Right lobe of liver (tissue), 4 donors: ENCODE data around the gene GRID1.

Source experiments
- POLR2A ChIP-seq: fragments of 450-650 bp; IDR thresholded peaks from one replicate; pipeline ENCODE4 v1.6.1; 2017; ENCODE audit warnings: antibody characterized with exemption, mild to moderate bottlenecking
- TF ChIP-seq, protein P1 (sequence below), 4 donors: fragments of 200-600 bp in 3 of 4; fragments of 450-650 bp in 1 of 4; IDR thresholded peaks; one replicate each; pipeline versions ENCODE4 v1.5.1 to v1.8.0; 2016 to 2022; ENCODE audit warnings: antibody characterized with exemption in 4 of 4, mild to moderate bottlenecking in 2 of 4
- donor health status: DM: no; HTN: no; CAD: no.
- donor health status: DM: no; HTN: no; CAD: no.
- donor health status: DM: no; HTN: yes; CAD: no.

GRCh38 chr10:86168256-86168655 is 198.3 kb downstream of the GRID1 start:
- TF ChIP-seq, protein P1, sequence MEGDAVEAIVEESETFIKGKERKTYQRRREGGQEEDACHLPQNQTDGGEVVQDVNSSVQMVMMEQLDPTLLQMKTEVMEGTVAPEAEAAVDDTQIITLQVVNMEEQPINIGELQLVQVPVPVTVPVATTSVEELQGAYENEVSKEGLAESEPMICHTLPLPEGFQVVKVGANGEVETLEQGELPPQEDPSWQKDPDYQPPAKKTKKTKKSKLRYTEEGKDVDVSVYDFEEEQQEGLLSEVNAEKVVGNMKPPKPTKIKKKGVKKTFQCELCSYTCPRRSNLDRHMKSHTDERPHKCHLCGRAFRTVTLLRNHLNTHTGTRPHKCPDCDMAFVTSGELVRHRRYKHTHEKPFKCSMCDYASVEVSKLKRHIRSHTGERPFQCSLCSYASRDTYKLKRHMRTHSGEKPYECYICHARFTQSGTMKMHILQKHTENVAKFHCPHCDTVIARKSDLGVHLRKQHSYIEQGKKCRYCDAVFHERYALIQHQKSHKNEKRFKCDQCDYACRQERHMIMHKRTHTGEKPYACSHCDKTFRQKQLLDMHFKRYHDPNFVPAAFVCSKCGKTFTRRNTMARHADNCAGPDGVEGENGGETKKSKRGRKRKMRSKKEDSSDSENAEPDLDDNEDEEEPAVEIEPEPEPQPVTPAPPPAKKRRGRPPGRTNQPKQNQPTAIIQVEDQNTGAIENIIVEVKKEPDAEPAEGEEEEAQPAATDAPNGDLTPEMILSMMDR (IDR thresholded peaks at IDR 0.05), result no peak
- no peak for TF ChIP-seq POLR2A
